DND-41 (cell line): ENCODE results near the gene NCF4.

ENCODE experiments used
- ATAC-seq: fragments of 200-7000 bp; cut with Tn5 transposase; 3 replicates; pipeline ENCODE4 v1.9.1; 2021; ENCODE audit warnings: low read depth; ENCODE audit not compliant: insufficient read depth
- DNase-seq: peaks from one replicate; pipeline ENCODE4 v3.0.0-alpha.2; 2020
- H2AFZ ChIP-seq: 2 replicates; pipeline ENCODE4 v1.6.0; 2012; ENCODE audit warnings: low read depth, low read length
- H3K27ac ChIP-seq: 2 replicates; pipeline ENCODE4 v1.5.1; 2012; ENCODE audit warnings: low read length, inconsistent platforms
- H3K27me3 ChIP-seq: fragments of 200-600 bp; sonication (generic); 2 replicates; pipeline ENCODE4 v1.6.0; 2012; ENCODE audit warnings: low read length, mild to moderate bottlenecking, inconsistent platforms; ENCODE audit not compliant: insufficient read depth, poor library complexity
- H3K36me3 ChIP-seq: 2 replicates; pipeline ENCODE4 v1.5.1; 2012; ENCODE audit warnings: low read length, inconsistent platforms; ENCODE audit not compliant: insufficient read depth
- H3K4me1 ChIP-seq: 2 replicates; pipeline ENCODE4 v1.5.1; 2012; ENCODE audit warnings: mild to moderate bottlenecking, low read length; ENCODE audit not compliant: insufficient read depth
- H3K4me2 ChIP-seq: 2 replicates; pipeline ENCODE4 v1.6.0; 2012; ENCODE audit warnings: mild to moderate bottlenecking, moderate library complexity, low read length, inconsistent platforms; ENCODE audit not compliant: insufficient read depth
- H3K4me3 ChIP-seq, 2 experiments: fragments of 200-600 bp in 1 of 2; shearing (Covaris generic) in 1 of 2; 2 replicates each; pipeline ENCODE4 v1.5.1; 2012 to 2016; ENCODE audit warnings: inconsistent platforms in 2 of 2, low read length in 2 of 2, mild to moderate bottlenecking in 2 of 2, low read depth in 1 of 2, moderate library complexity in 1 of 2
- H3K79me2 ChIP-seq: 2 replicates; pipeline ENCODE4 v1.6.0; 2012; ENCODE audit warnings: low read length, inconsistent platforms; ENCODE audit not compliant: insufficient read depth
- H3K9ac ChIP-seq: 2 replicates; pipeline ENCODE4 v1.6.0; 2012; ENCODE audit warnings: low read depth, mild to moderate bottlenecking, inconsistent platforms, low read length, moderate library complexity
- H3K9me3 ChIP-seq: 2 replicates; pipeline ENCODE4 v1.5.1; 2012; ENCODE audit warnings: low read length, moderate library complexity, mild to moderate bottlenecking, inconsistent platforms; ENCODE audit not compliant: insufficient read depth, severe bottlenecking
- H4K20me1 ChIP-seq: 2 replicates; pipeline ENCODE4 v1.6.0; 2012; ENCODE audit warnings: low read length; ENCODE audit not compliant: insufficient read depth
- EZH2 ChIP-seq: IDR thresholded peaks from 3 replicates; pipeline ENCODE4 v1.6.1; 2012; ENCODE audit warnings: borderline replicate concordance, low read depth, mild to moderate bottlenecking, moderate library complexity, low read length, inconsistent platforms; ENCODE audit not compliant: severe bottlenecking
- TF ChIP-seq, protein P1 (sequence below): IDR thresholded peaks from 2 replicates; pipeline ENCODE4 v1.5.1; 2012; ENCODE audit warnings: borderline replicate concordance, low read length, moderate library complexity, mild to moderate bottlenecking; ENCODE audit not compliant: poor library complexity, severe bottlenecking; ENCODE audit errors: extremely low read depth

Gene NCF4

GRCh38 chr22:36893262-36893661 is 32.5 kb downstream of the NCF4 start:
- Histone ChIP-seq H3K4me2 (no peak overlapping the region), H3K9me3 (no peaks in the 10 kb centered on the region), H3K36me3 (no peaks in the 10 kb centered on the region), H3K27ac (no peak overlapping the region), H3K4me1 (no peaks in the 10 kb centered on the region), H3K79me2 (no peaks in the 10 kb centered on the region), H3K27me3 (peaks cover 16% of the 10 kb centered on the region), H4K20me1 (no peaks in the 10 kb centered on the region), H3K4me3 (no peak overlapping the region), H3K9ac (no peak overlapping the region), H2AFZ (no peak overlapping the region)
- ATAC-seq (no peak), DNase-seq (no peak)
- TF ChIP-seq EZH2, result no peak
- TF ChIP-seq, protein P1, sequence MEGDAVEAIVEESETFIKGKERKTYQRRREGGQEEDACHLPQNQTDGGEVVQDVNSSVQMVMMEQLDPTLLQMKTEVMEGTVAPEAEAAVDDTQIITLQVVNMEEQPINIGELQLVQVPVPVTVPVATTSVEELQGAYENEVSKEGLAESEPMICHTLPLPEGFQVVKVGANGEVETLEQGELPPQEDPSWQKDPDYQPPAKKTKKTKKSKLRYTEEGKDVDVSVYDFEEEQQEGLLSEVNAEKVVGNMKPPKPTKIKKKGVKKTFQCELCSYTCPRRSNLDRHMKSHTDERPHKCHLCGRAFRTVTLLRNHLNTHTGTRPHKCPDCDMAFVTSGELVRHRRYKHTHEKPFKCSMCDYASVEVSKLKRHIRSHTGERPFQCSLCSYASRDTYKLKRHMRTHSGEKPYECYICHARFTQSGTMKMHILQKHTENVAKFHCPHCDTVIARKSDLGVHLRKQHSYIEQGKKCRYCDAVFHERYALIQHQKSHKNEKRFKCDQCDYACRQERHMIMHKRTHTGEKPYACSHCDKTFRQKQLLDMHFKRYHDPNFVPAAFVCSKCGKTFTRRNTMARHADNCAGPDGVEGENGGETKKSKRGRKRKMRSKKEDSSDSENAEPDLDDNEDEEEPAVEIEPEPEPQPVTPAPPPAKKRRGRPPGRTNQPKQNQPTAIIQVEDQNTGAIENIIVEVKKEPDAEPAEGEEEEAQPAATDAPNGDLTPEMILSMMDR, result no peak

GRCh38 chr22:36894266-36894665 is 33.5 kb downstream of the NCF4 start:
- ATAC-seq, result no peak
- Histone ChIP-seq H3K4me2 (no peak overlapping the region), H3K9ac (no peak overlapping the region), H3K9me3 (no peaks in the 10 kb centered on the region), H3K4me1 (no peaks in the 10 kb centered on the region), H3K4me3 (no peak overlapping the region), H4K20me1 (no peaks in the 10 kb centered on the region), H3K36me3 (no peaks in the 10 kb centered on the region), H3K79me2 (no peaks in the 10 kb centered on the region), H3K27me3 (peaks cover 25% of the 10 kb centered on the region), H2AFZ (no peak overlapping the region), H3K27ac (no peak overlapping the region)
- no peak for DNase-seq
- TF ChIP-seq EZH2, result no peak
- TF ChIP-seq, protein P1, result no peak

- H3K4me3 ChIP-seq, result no peak overlapping the region
- no peaks in the 10 kb centered on the region for H3K79me2 ChIP-seq
- H4K20me1 ChIP-seq, result no peaks in the 10 kb centered on the region
- DNase-seq (no peak), ATAC-seq (no peak)
- no peak overlapping the region for H3K27ac ChIP-seq
- no peak overlapping the region for H3K4me2 ChIP-seq
- H3K36me3 ChIP-seq, result no peaks in the 10 kb centered on the region
- H2AFZ ChIP-seq, result no peak overlapping the region
- H3K9ac ChIP-seq, result no peak overlapping the region
- TF ChIP-seq, protein P1, result no peak
- TF ChIP-seq EZH2, result no peak
- H3K9me3 ChIP-seq, result no peaks in the 10 kb centered on the region
- peaks cover 17% of the 10 kb centered on the region for H3K27me3 ChIP-seq
- H3K4me1 ChIP-seq, result no peaks in the 10 kb centered on the region
These were observed 36.8 kb downstream of the NCF4 start for GRCh38 chr22:36897611-36898010.

GRCh38 chr22:36898690-36899089 is 37.9 kb downstream of the NCF4 start:
- Histone ChIP-seq H3K4me2 (no peak overlapping the region), H3K27ac (no peak overlapping the region), H3K4me1 (no peaks in the 10 kb centered on the region), H3K9me3 (no peaks in the 10 kb centered on the region), H2AFZ (no peak overlapping the region), H4K20me1 (no peaks in the 10 kb centered on the region), H3K79me2 (no peaks in the 10 kb centered on the region), H3K4me3 (no peak overlapping the region), H3K9ac (no peak overlapping the region), H3K27me3 (peaks cover 14% of the 10 kb centered on the region), H3K36me3 (no peaks in the 10 kb centered on the region)
- DNase-seq, result no peak
- ATAC-seq, result no peak
- TF ChIP-seq, protein P1, result no peak
- TF ChIP-seq EZH2, result no peak
